ENCODE data around the gene PHGDH. TPM values are rescaled to one million over a fixed set of nuclear protein-coding genes. Genes with fewer than 3 reads are reported as not detected.

Gene PHGDH
- total RNA-seq, 4 donors from 2014 or later, result 16.7 to 34.9 (median 26.4) TPM

GRCh38 chr1:119713039-119713748, 1.5 kb downstream of the PHGDH start:
- H3K9me3 ChIP-seq, result no peaks in the 10 kb centered on the region
- H3K4me1 ChIP-seq, result peaks cover 0 to 38% (median 14%) of the 10 kb centered on the region in 3 donors
- no peaks in the 10 kb centered on the region for H3K27me3 ChIP-seq
- peak overlapping the region in 3 of 4 donors; percentile 82 to 86 (median 86) for H3K27ac ChIP-seq
- H3K4me3 ChIP-seq, result peak overlapping the region in 1 of 2 donors; percentile 72
- TF ChIP-seq EP300 (IDR thresholded peaks at IDR 0.05) (no peak), POLR2AphosphoS5 (IDR thresholded peaks at IDR 0.05) (no peak), POLR2A (IDR thresholded peaks at IDR 0.05) (no peak), CTCF (IDR thresholded peaks at IDR 0.05) (no peak)
- H3K36me3 ChIP-seq, result no peaks in the 10 kb centered on the region
- 19 to 39% methylated on average over 5 to 16 of the region's 17 CpGs for WGBS, 2 donors (ENCODE audit: low coverage in 1 of 2)
- ATAC-seq, result peak; percentile 4

GRCh38 chr1:119713749-119714456, 2.2 kb downstream of the PHGDH start:
- Histone ChIP-seq H3K27me3 (no peaks in the 10 kb centered on the region), H3K36me3 (no peaks in the 10 kb centered on the region), H3K9me3 (no peaks in the 10 kb centered on the region), H3K27ac (peak overlapping the region in 3 of 4 donors; percentile 82 to 86 (median 86)), H3K4me3 (no peak overlapping the region), H3K4me1 (peaks cover 0 to 38% (median 14%) of the 10 kb centered on the region in 3 donors)
- TF ChIP-seq POLR2AphosphoS5 (IDR thresholded peaks at IDR 0.05) (no peak), POLR2A (IDR thresholded peaks at IDR 0.05) (no peak), CTCF (IDR thresholded peaks at IDR 0.05) (no peak), EP300 (IDR thresholded peaks at IDR 0.05) (no peak)
- no peak for ATAC-seq
- WGBS, 2 donors (ENCODE audit: low coverage in 1 of 2), result 41 to 47% methylated on average over 5 of the region's 6 CpGs

- H3K27me3 ChIP-seq, result no peaks in the 10 kb centered on the region
- H3K9me3 ChIP-seq, result no peaks in the 10 kb centered on the region
- ATAC-seq, result peak; percentile 21
- H3K4me1 ChIP-seq, result peaks cover 0 to 38% (median 14%) of the 10 kb centered on the region in 3 donors
- TF ChIP-seq CTCF (IDR thresholded peaks at IDR 0.05), result no peak
- TF ChIP-seq EP300 (IDR thresholded peaks at IDR 0.05), result no peak
- no peak for TF ChIP-seq POLR2A (IDR thresholded peaks at IDR 0.05)
- TF ChIP-seq POLR2AphosphoS5 (IDR thresholded peaks at IDR 0.05), result no peak
- H3K36me3 ChIP-seq, result no peaks in the 10 kb centered on the region
- peak overlapping the region in 3 of 4 donors; percentile 82 to 86 (median 86) for H3K27ac ChIP-seq
- H3K4me3 ChIP-seq, result no peak overlapping the region
- 78 to 85% methylated on average over 2 to 7 of the region's 8 CpGs for WGBS, 2 donors (ENCODE audit: low coverage in 1 of 2)
Observed at GRCh38 chr1:119714583-119714982, 2.8 kb downstream of the PHGDH start.

- no peak for TF ChIP-seq EP300 (IDR thresholded peaks at IDR 0.05)
- no peak overlapping the region for H3K27ac ChIP-seq
Observed at GRCh38 chr1:119715542-119715941, 3.8 kb downstream of the PHGDH start.

GRCh38 chr1:119718409-119718808, 6.7 kb downstream of the PHGDH start:
- no peak overlapping the region for H3K27ac ChIP-seq
- no peaks in the 10 kb centered on the region for H3K9me3 ChIP-seq
- ATAC-seq, result no peak
- no peak overlapping the region for H3K4me3 ChIP-seq
- H3K36me3 ChIP-seq, result peaks cover 0 to 28% of the 10 kb centered on the region in 2 donors
- no peaks in the 10 kb centered on the region for H3K27me3 ChIP-seq
- TF ChIP-seq EP300 (IDR thresholded peaks at IDR 0.05) (no peak), POLR2AphosphoS5 (IDR thresholded peaks at IDR 0.05) (no peak), POLR2A (IDR thresholded peaks at IDR 0.05) (no peak), CTCF (IDR thresholded peaks at IDR 0.05) (no peak)
- H3K4me1 ChIP-seq, result peaks cover 0 to 18% (median 10%) of the 10 kb centered on the region in 3 donors

More at GRCh38 chr1:119715542-119715941, 3.8 kb downstream of the PHGDH start:
- 38 to 44% methylated on average over 2 to 3 of the region's 5 CpGs for WGBS, 2 donors (ENCODE audit: low coverage in 1 of 2)
- no peaks in the 10 kb centered on the region for H3K36me3 ChIP-seq
- H3K9me3 ChIP-seq, result no peaks in the 10 kb centered on the region
- H3K4me3 ChIP-seq, result no peak overlapping the region
- ATAC-seq, result no peak
- no peaks in the 10 kb centered on the region for H3K27me3 ChIP-seq
- H3K4me1 ChIP-seq, result peaks cover 0 to 38% (median 14%) of the 10 kb centered on the region in 3 donors
